D721Med (cell line): ENCODE results near the gene TMEM247.

Experiments used
- DNase-seq: peaks from one replicate; pipeline ENCODE4 v3.0.0; 2011; ENCODE audit warnings: low spot score; ENCODE audit not compliant: insufficient read length
- FAIRE-seq: peaks from 2 replicates; lab custom pipeline; 2011; peaks lifted over from hg19 to GRCh38; lab: Jason Lieb, UNC
- CTCF ChIP-seq: IDR thresholded peaks from 2 replicates; pipeline ENCODE4 v1.5.1; 2012; ENCODE audit warnings: mild to moderate bottlenecking, control low read depth; ENCODE audit not compliant: insufficient read depth; ENCODE audit errors: missing control alignments

The TMEM247 gene

GRCh38 chr2:46503686-46504085, 24.3 kb downstream of the TMEM247 start:
- FAIRE-seq = no peak
- no peak for TF ChIP-seq CTCF
- no peak for DNase-seq

GRCh38 chr2:46504221-46504620, 24.9 kb downstream of the TMEM247 start:
- DNase-seq = no peak
- no peak for TF ChIP-seq CTCF
- no peak for FAIRE-seq

GRCh38 chr2:46504685-46505471, 25.5 kb downstream of the TMEM247 start:
- no peak for FAIRE-seq
- no peak for TF ChIP-seq CTCF
- DNase-seq = no peak

GRCh38 chr2:46505472-46505783, 26.1 kb downstream of the TMEM247 start:
- no peak for TF ChIP-seq CTCF
- FAIRE-seq (no peak), DNase-seq (no peak)

GRCh38 chr2:46506131-46506706, 26.9 kb downstream of the TMEM247 start:
- DNase-seq = no peak
- TF ChIP-seq CTCF = no peak
- FAIRE-seq = no peak

GRCh38 chr2:46508312-46508711, 28.9 kb downstream of the TMEM247 start:
- no peak for FAIRE-seq
- no peak for DNase-seq
- TF ChIP-seq CTCF = no peak

GRCh38 chr2:46508759-46509158, 29.4 kb downstream of the TMEM247 start:
- DNase-seq (no peak), FAIRE-seq (no peak)
- no peak for TF ChIP-seq CTCF
